Adrenal gland (tissue), 5 donors: ENCODE data around the gene C15orf39.

ENCODE experiments used
- POLR2A ChIP-seq, 2 donors: fragments of 450-650 bp; IDR thresholded peaks; one replicate each; pipeline ENCODE4 v1.6.1; 2017; ENCODE audit warnings: antibody characterized with exemption in 2 of 2, mild to moderate bottlenecking in 2 of 2, moderate library complexity in 1 of 2
- TF ChIP-seq, protein P1 (sequence below), 6 experiments: fragments of 450-650 bp in 4 of 6; fragments of 200-600 bp in 2 of 6; sonication (generic) in 1 of 6; IDR thresholded peaks; 1 replicate in 5 of 6; 2 replicates in 1 of 6; pipeline versions ENCODE4 v1.5.1 to v1.8.0; 2016 to 2021; ENCODE audit warnings: antibody characterized with exemption in 6 of 6, mild to moderate bottlenecking in 2 of 6, moderate library complexity in 1 of 6
- donor health status: DM: no; HTN: no; CAD: no.

DNA sequence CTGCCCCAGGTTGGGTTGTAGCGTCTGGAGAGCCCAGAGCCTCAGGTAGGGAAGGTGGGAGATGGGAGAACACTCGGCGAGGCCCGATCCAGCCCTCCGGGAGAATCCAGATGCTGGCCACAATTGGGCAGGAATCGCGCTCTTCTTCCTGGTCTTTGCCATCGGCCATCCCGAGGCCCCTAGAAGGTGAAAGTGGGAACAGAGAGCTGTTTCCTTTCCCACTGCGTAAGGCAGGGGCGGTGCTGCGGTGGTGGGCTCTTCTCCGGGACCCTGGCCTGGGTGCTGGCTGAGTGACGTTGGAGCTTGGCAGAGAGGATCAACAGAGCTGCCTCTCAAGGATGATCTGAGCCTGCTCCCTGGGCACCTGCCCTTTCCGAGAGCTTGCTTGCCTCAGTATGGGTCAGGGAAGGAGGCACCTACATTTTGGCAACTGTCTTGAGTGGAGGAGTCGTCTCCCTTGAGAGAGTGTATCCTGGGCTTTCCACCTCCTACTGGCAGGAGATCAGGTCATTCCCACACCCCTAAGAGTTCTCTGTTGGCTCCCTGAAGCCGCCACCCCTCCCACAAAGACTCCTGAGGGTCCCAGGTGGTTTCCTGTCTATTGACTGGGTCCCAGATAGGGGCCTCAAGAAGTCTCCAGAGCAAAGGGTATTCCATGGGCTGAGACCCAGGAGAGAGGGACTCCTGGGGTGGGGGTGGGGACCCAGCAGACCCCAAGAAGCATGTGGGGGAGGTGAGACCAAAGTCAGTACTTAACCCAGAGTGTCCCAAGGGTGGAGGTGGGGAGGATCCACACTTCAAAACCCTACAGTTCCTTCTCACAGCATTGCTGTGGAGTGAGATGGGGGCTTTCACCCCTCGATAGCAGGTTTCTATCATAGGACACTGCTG is 1.6 kb downstream of the C15orf39 start:
- TF ChIP-seq POLR2A (IDR thresholded peaks at IDR 0.05), result no peak
- TF ChIP-seq, protein P1, sequence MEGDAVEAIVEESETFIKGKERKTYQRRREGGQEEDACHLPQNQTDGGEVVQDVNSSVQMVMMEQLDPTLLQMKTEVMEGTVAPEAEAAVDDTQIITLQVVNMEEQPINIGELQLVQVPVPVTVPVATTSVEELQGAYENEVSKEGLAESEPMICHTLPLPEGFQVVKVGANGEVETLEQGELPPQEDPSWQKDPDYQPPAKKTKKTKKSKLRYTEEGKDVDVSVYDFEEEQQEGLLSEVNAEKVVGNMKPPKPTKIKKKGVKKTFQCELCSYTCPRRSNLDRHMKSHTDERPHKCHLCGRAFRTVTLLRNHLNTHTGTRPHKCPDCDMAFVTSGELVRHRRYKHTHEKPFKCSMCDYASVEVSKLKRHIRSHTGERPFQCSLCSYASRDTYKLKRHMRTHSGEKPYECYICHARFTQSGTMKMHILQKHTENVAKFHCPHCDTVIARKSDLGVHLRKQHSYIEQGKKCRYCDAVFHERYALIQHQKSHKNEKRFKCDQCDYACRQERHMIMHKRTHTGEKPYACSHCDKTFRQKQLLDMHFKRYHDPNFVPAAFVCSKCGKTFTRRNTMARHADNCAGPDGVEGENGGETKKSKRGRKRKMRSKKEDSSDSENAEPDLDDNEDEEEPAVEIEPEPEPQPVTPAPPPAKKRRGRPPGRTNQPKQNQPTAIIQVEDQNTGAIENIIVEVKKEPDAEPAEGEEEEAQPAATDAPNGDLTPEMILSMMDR (IDR thresholded peaks at IDR 0.05), result no peak
